Measurements from ENCODE around the gene TAC3.
"Not testable (repeated sequence)": the region's sequence is repeated elsewhere in the genome, so short reads cannot be mapped to it uniquely, and the experiment has no call there.

TAC3 gene

DNA sequence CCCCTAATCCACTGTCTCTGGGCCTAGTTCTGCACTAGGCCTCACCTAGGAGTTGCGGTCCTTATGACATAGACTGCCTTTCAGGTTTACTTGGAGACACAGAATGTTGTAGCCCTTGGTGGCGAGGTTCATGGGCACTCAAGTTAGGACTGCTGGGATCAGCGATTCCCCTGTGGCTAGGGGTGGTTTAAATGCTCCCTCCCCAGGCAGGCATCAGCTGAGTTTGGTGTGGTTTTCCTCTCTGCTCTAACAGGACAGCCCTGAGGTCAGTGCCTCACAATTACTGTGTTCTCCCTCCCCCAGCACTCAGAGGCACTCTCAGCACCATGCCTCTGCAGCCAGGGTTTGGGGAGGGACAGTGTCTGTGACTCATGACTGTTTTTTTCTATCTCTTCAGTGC, 36.7 kb downstream of the TAC3 start:
- Histone ChIP-seq H2BK5ac (ENCODE audit: low read depth, low read length, poor library complexity, severe bottlenecking) (no peak overlapping the region), H3K9me3 (ENCODE audit: control insufficient read depth, low read length) (no peaks in the 10 kb centered on the region), H3K4ac (ENCODE audit: low read depth in 1 of 2, low read length in 2 of 2) (no peak overlapping the region), H4K91ac (ENCODE audit: low read length) (no peak overlapping the region), H3K4me1 (ENCODE audit: control insufficient read depth, insufficient read depth, low read depth, low read length) (no peaks in the 10 kb centered on the region), H3K4me3 (ENCODE audit: insufficient read depth in 1 of 2, low read depth in 1 of 2, low read length in 2 of 2) (no peak overlapping the region), H4K8ac (ENCODE audit: low read length) (no peak overlapping the region), H3K4me2 (ENCODE audit: low read length, poor library complexity, severe bottlenecking) (no peak overlapping the region), H2AFZ (ENCODE audit: low read depth, low read length) (no peak overlapping the region), H3K23ac (ENCODE audit: low read length in 2 of 2) (no peak overlapping the region), H2AK5ac (ENCODE audit: low read length, severe bottlenecking) (no peak overlapping the region), H3K79me1 (replicated peaks; ENCODE audit: low read length, poor library complexity, severe bottlenecking) (no peaks in the 10 kb centered on the region), H3K27me3 (ENCODE audit: control insufficient read depth in 1 of 2, insufficient read depth in 1 of 2, low read length in 2 of 2) (peaks cover 0 to 4% of the 10 kb centered on the region in 2 experiments), H3K18ac (ENCODE audit: low read depth in 1 of 2, low read length in 2 of 2) (peak overlapping the region in 1 of 2 experiments; percentile 23), H2BK120ac (ENCODE audit: low read depth, low read length) (no peak overlapping the region), H2BK15ac (ENCODE audit: low read depth, poor library complexity, severe bottlenecking) (no peak overlapping the region), H3K27ac (ENCODE audit: low read length, poor library complexity, severe bottlenecking) (no peak overlapping the region), H2BK12ac (ENCODE audit: low read length in 2 of 2) (no peak overlapping the region), H3K9ac (ENCODE audit: low read length) (no peak overlapping the region), H3K36me3 (ENCODE audit: control insufficient read depth in 1 of 2, insufficient read depth in 2 of 2, low read depth in 1 of 2, low read length in 2 of 2) (no peaks in the 10 kb centered on the region), H3K14ac (ENCODE audit: low read length in 2 of 2) (no peak overlapping the region)
- 81% methylated on average over 3 of the region's 3 CpGs for WGBS
- DNase-seq: no peak

DNA sequence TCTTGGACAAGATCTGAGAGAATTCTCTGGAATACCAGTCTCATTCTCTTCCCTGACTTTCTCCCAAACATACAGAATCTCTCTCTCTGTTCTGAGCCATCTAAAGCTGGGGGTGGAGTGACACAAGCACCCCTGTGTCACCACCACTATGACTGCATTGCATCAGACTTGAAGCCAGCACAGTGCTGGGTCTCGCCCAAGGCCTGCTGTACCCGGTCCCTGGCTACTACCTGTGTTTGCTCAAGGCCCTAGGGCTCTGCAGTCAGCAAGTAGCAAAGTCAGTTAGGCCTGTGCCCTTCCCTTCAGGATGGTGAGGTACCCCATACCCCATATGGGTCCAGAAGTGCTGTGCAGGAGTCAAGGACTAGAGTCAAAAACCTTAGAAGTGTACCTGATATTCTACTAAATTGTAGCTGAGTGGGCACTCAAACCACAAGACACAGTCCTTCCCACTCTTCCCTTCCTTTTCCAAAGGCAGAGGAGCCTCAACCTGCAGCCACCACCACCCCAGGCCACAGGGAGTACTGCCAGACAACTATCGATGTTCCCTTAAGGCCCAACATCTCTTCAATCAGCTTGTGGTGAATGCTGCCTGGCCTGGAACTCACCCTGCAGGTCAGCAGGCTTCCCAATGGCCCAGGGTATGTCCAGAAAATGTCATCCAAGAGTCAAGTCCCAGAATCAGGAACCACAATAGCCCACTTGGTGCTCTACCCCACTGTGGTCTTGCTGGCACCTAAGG, 37.8 kb downstream of the TAC3 start:
- H2BK12ac ChIP-seq (ENCODE audit: low read length in 2 of 2): no peak overlapping the region
- DNase-seq: no peak
- no peaks in the 10 kb centered on the region for H3K9me3 ChIP-seq (ENCODE audit: control insufficient read depth, low read length)
- H3K18ac ChIP-seq (ENCODE audit: low read depth in 1 of 2, low read length in 2 of 2): no peak overlapping the region
- H3K14ac ChIP-seq (ENCODE audit: low read length in 2 of 2): peak overlapping the region in 1 of 2 experiments; percentile 81
- H3K27ac ChIP-seq (ENCODE audit: low read length, poor library complexity, severe bottlenecking): no peak overlapping the region
- H2AK5ac ChIP-seq (ENCODE audit: low read length, severe bottlenecking): no peak overlapping the region
- H3K4me2 ChIP-seq (ENCODE audit: low read length, poor library complexity, severe bottlenecking): no peak overlapping the region
- H2BK15ac ChIP-seq (ENCODE audit: low read depth, poor library complexity, severe bottlenecking): no peak overlapping the region
- H2AFZ ChIP-seq (ENCODE audit: low read depth, low read length): no peak overlapping the region
- no peaks in the 10 kb centered on the region for H3K79me1 ChIP-seq (replicated peaks; ENCODE audit: low read length, poor library complexity, severe bottlenecking)
- H3K27me3 ChIP-seq (ENCODE audit: control insufficient read depth in 1 of 2, insufficient read depth in 1 of 2, low read length in 2 of 2): peaks cover 0 to 3% of the 10 kb centered on the region in 2 experiments
- no peaks in the 10 kb centered on the region for H3K36me3 ChIP-seq (ENCODE audit: control insufficient read depth in 1 of 2, insufficient read depth in 2 of 2, low read depth in 1 of 2, low read length in 2 of 2)
- H3K4ac ChIP-seq (ENCODE audit: low read depth in 1 of 2, low read length in 2 of 2): no peak overlapping the region
- no peak overlapping the region for H3K9ac ChIP-seq (ENCODE audit: low read length)
- H4K8ac ChIP-seq (ENCODE audit: low read length): no peak overlapping the region
- H3K4me3 ChIP-seq (ENCODE audit: insufficient read depth in 1 of 2, low read depth in 1 of 2, low read length in 2 of 2): no peak overlapping the region
- no peak overlapping the region for H4K91ac ChIP-seq (ENCODE audit: low read length)
- H2BK120ac ChIP-seq (ENCODE audit: low read depth, low read length): no peak overlapping the region
- no peaks in the 10 kb centered on the region for H3K4me1 ChIP-seq (ENCODE audit: control insufficient read depth, insufficient read depth, low read depth, low read length)
- H3K23ac ChIP-seq (ENCODE audit: low read length in 2 of 2): no peak overlapping the region
- no peak overlapping the region for H2BK5ac ChIP-seq (ENCODE audit: low read depth, low read length, poor library complexity, severe bottlenecking)
- WGBS: 93% methylated on average over 3 of the region's 3 CpGs

DNA sequence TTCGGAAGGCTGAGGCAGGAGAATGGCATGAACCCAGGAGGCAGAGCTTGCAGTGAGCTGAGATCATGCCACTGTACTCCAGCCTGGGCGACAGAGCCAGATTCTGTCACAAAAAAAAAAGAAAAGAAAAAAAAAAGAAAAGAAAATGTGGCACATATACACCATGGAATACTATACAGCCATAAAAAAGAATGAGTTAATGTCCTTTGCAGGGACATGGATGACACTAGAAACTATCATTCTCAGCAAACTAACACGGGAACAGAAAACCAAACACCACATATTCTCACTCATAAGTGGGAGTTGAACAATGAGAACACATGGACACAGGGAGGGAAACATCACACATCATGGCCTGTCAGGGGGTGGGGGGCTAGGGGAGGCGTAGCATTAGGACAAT, 39.0 kb downstream of the TAC3 start:
- DNase-seq; H3K4ac ChIP-seq (ENCODE audit: low read depth in 1 of 2, low read length in 2 of 2); H2BK15ac ChIP-seq (ENCODE audit: low read depth, poor library complexity, severe bottlenecking); H3K18ac ChIP-seq (ENCODE audit: low read depth in 1 of 2, low read length in 2 of 2); H3K9me3 ChIP-seq (ENCODE audit: control insufficient read depth, low read length); H2BK5ac ChIP-seq (ENCODE audit: low read depth, low read length, poor library complexity, severe bottlenecking); H3K23ac ChIP-seq (ENCODE audit: low read length in 2 of 2); H3K79me1 ChIP-seq (replicated peaks; ENCODE audit: low read length, poor library complexity, severe bottlenecking); H2AK5ac ChIP-seq (ENCODE audit: low read length, severe bottlenecking); H3K14ac ChIP-seq (ENCODE audit: low read length in 2 of 2); H4K91ac ChIP-seq (ENCODE audit: low read length); H3K4me1 ChIP-seq (ENCODE audit: control insufficient read depth, insufficient read depth, low read depth, low read length); H3K9ac ChIP-seq (ENCODE audit: low read length); H2BK120ac ChIP-seq (ENCODE audit: low read depth, low read length); H4K8ac ChIP-seq (ENCODE audit: low read length); H3K27ac ChIP-seq (ENCODE audit: low read length, poor library complexity, severe bottlenecking); H2BK12ac ChIP-seq (ENCODE audit: low read length in 2 of 2); H3K4me2 ChIP-seq (ENCODE audit: low read length, poor library complexity, severe bottlenecking); H3K4me3 ChIP-seq (ENCODE audit: insufficient read depth in 1 of 2, low read depth in 1 of 2, low read length in 2 of 2); H3K36me3 ChIP-seq (ENCODE audit: control insufficient read depth in 1 of 2, insufficient read depth in 2 of 2, low read depth in 1 of 2, low read length in 2 of 2); H3K27me3 ChIP-seq (ENCODE audit: control insufficient read depth in 1 of 2, insufficient read depth in 1 of 2, low read length in 2 of 2); H2AFZ ChIP-seq (ENCODE audit: low read depth, low read length): not testable (repeated sequence)
- WGBS: 14% methylated on average over 1 of the region's 4 CpGs

DNA sequence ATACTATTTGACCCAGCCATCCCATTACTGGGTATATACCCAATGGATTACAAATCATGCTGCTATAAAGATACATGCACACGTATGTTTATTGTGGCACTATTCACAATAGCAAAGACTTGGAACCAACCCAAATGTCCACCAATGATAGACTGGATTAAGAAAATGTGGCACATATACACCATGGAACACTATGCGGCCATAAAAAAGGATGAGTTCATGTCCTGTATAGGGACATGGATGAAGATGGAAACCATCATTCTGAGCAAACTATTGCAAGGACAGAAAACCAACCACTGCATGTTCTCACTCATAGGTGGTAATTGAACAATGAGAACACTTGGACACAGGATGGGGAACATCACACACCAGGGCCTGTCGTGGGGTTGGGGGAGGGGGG, 42.1 kb downstream of the TAC3 start:
- not testable (repeated sequence) for H4K8ac ChIP-seq (ENCODE audit: low read length); H3K27ac ChIP-seq (ENCODE audit: low read length, poor library complexity, severe bottlenecking); H3K9me3 ChIP-seq (ENCODE audit: control insufficient read depth, low read length); H4K91ac ChIP-seq (ENCODE audit: low read length); H3K79me1 ChIP-seq (replicated peaks; ENCODE audit: low read length, poor library complexity, severe bottlenecking); H2BK15ac ChIP-seq (ENCODE audit: low read depth, poor library complexity, severe bottlenecking); H2AFZ ChIP-seq (ENCODE audit: low read depth, low read length); H3K4me2 ChIP-seq (ENCODE audit: low read length, poor library complexity, severe bottlenecking); H2AK5ac ChIP-seq (ENCODE audit: low read length, severe bottlenecking); H3K18ac ChIP-seq (ENCODE audit: low read depth in 1 of 2, low read length in 2 of 2); H2BK12ac ChIP-seq (ENCODE audit: low read length in 2 of 2); H3K4me1 ChIP-seq (ENCODE audit: control insufficient read depth, insufficient read depth, low read depth, low read length); H2BK5ac ChIP-seq (ENCODE audit: low read depth, low read length, poor library complexity, severe bottlenecking); H3K36me3 ChIP-seq (ENCODE audit: control insufficient read depth in 1 of 2, insufficient read depth in 2 of 2, low read depth in 1 of 2, low read length in 2 of 2); H3K4ac ChIP-seq (ENCODE audit: low read depth in 1 of 2, low read length in 2 of 2); H2BK120ac ChIP-seq (ENCODE audit: low read depth, low read length); H3K27me3 ChIP-seq (ENCODE audit: control insufficient read depth in 1 of 2, insufficient read depth in 1 of 2, low read length in 2 of 2); H3K4me3 ChIP-seq (ENCODE audit: insufficient read depth in 1 of 2, low read depth in 1 of 2, low read length in 2 of 2); H3K9ac ChIP-seq (ENCODE audit: low read length); H3K14ac ChIP-seq (ENCODE audit: low read length in 2 of 2); H3K23ac ChIP-seq (ENCODE audit: low read length in 2 of 2); DNase-seq
- WGBS: 86% methylated on average over 2 of the region's 3 CpGs

All from mesenchymal stem cell (in vitro differentiated cells and primary cell).